ENCODE results near the gene THSD4.

GRCh38 chr15:71627604-71628003 is 512.3 kb downstream of the THSD4 start:
- TF ChIP-seq MAX (CRISPR knock-in tag; IDR thresholded peaks at IDR 0.05) (no peak), POLR2AphosphoS5 (IDR thresholded peaks at IDR 0.05; ENCODE audit: control insufficient read depth, insufficient read depth, low read depth, low read length) (no peak), ZNF316 (IDR thresholded peaks at IDR 0.05) (no peak), CTCF (IDR thresholded peaks at IDR 0.05 in 2 of 3, conservative IDR thresholded peaks at IDR 0.05 in 1 of 3; ENCODE audit: insufficient read depth in 2 of 3, low read depth in 1 of 3, low read length in 3 of 3) (no peak), FUS (optimal IDR thresholded peaks at IDR 0.05; ENCODE audit: low read depth, low read length) (no peak), MAFK (IDR thresholded peaks at IDR 0.05; ENCODE audit: low read length) (no peak), LCOR (CRISPR knock-in tag; IDR thresholded peaks at IDR 0.05) (no peak), CBX2 (IDR thresholded peaks at IDR 0.05; ENCODE audit: insufficient read depth, low read length, poor library complexity, severe bottlenecking) (no peak)
